GM21528 (cell line): Measurements from ENCODE around the gene HTR3D.
A peak's percentile ranks its signal among the peaks of the same experiment; 100 is the strongest.
"Not testable (repeated sequence)": the region's sequence is repeated elsewhere in the genome, so short reads cannot be mapped to it uniquely, and the experiment has no call there.

Source experiments
- ATAC-seq: cut with Tn5 transposase; IDR thresholded peaks from one replicate; pipeline ENCODE4 v1.9.1; 2021; ENCODE audit warnings: mild to moderate bottlenecking, moderate library complexity; ENCODE audit not compliant: unreplicated experiment, low FRiP score

The HTR3D gene

DNA sequence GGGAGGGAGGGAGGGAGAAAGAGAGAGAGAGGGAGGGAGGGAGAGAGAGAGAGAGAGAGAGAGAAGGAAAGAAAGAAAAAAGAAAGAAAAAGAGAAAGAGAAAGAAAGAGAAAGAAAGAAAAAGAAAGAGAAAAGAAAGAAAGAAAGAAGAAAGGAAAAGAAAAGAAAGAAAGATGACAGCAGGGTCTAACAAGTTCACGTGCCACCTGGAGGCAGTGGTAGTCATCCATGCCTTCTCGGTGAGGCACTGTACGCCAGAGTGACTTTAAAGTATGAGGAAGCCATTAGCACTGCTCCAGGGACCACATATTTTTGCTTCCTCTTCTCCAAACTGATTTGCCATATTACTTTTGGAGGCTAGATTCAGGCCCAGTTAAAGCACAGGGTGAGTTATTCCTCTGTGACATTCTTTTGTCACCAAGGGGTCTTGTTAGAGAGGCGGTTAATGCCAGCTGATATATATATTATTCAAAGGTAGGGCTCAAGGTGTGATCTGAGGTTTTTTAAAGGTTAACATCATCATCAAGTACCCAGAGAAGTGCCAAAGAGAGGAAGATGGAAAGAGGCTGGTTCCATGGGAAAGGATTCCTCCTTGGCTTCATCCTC is at the start of gene HTR3D:
Gene HTR3D, plus strand, starts transcription at position 556 of the 606 bp plus-strand sequence. Its CDS starts 0 bp downstream, at position 556.
- no peak for ATAC-seq

GRCh38 chr3:183981990-183982644 is 49.4 kb upstream of the HTR3D start:
- ATAC-seq = no peak

DNA sequence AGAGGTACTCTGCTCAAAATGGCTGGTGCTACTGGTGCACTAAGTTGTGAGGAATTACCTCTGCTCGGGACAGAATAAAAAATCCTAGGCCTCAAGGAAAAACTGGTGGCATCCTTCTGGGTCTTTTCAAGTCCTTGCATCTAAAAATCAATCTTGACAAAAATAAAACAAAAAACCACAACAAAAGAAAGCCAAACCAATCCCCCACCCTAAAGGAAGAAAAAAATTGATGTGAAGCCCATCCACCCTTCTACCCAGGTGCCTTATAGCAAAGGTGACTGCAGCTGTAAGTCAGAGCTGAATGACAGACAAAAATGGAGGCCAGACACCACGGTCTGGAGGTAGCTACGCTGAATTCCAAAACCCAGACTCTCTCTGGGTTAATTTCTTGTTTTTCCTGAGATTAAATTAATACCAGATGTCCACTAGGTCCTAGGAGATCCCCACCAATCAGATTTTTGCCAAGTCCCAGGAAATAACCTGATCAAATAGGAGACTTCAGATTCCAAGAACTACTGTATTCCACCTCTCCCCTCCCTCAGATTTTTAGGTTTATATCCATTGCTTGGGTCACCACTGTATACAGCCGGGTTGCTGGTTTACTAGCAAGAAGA is 47.3 kb upstream of the HTR3D start:
- ATAC-seq = no peak

- ATAC-seq = no peak
Observed at GRCh38 chr3:183984749-183985729, 46.5 kb upstream of the HTR3D start.

GRCh38 chr3:183987000-183987600 is 44.4 kb upstream of the HTR3D start:
- no peak for ATAC-seq

DNA sequence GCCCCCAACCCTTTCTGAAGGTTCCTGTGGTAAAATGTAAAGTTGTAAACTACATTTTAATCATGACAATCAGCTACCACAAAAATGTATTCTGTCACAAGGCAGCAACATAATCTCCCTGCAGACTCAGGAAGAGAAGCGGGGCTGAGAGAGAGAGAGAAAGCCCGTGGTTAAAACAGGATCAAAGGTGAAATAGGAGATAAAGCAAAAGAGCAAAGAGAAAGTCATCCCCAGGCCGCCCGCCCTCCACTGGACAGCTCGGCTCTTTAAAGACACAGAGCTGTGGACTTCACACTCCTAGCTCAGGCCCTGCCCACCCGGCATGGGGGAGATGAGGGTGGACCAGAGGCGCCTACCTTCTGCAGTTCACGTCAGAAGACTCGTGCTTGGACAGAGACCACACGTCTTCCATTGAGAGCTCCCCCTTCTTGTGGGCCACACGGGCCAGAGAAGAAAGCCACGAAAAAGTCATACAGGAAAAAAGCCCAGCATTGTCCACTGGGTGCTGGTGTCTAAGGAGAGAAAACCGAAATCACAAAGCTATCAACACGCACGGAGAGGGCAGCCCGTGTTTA is 43.2 kb upstream of the HTR3D start:
- no peak for ATAC-seq

- ATAC-seq = no peak
Observed at GRCh38 chr3:183991403-183991802, 40.1 kb upstream of the HTR3D start.

DNA sequence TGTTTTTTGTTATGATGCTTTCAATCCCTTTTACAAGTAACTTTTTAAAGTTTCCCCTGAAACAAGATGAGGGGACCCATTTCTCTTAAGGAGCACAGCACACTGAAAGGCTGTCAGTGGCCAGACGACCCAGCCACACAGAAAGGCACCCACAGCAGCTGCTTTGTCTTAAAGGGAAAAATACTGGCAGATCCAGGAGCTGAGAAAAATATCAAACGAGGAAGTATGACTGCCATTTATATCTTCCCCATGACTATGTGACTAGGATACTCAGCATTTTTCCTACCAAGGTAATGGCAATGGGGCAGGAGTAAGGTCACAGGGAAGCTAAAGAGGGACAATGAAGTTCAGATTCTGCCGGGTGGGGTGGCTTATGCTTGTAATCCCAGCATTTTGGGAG is 29.8 kb upstream of the HTR3D start:
- no peak for ATAC-seq

- ATAC-seq = no peak
Observed at GRCh38 chr3:184002469-184002868, 29.1 kb upstream of the HTR3D start.

DNA sequence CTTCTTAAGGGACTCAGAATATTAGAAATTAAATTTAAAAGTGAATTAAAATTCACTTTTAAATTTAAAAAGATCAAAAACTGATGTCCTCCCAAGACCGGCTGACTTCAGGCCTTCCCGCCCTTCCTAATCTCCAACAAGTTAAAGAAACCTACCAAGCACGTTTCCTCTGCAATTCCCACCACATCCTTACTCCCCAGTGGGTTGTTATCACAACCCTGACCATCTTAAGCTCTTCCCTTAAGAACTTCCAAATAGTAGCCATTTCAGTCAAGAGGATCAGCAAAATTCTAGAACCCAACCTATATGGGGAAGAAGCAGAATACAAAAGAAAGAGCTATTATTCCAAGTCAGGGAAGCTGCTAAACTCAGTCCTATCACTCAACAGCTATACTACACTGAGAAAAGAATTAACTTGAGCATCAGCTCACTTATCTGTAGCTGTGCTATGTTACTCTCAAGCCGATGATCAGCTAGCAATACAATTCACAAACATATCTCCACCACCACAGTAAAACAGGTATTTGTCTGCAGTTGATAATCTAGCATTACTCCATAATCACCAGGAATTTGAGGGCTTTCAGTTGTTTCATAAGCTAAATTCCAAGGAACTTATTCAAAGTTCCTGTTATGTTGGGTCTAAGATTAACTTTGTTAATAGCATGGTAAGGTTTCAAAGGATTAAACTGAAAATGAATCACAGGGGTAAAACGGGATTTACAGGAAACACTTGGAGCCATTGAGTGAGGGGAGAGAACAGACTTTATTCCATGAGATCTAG is 28.2 kb upstream of the HTR3D start:
- ATAC-seq = no peak

GRCh38 chr3:184004476-184004875 is 27.1 kb upstream of the HTR3D start:
- no peak for ATAC-seq

DNA sequence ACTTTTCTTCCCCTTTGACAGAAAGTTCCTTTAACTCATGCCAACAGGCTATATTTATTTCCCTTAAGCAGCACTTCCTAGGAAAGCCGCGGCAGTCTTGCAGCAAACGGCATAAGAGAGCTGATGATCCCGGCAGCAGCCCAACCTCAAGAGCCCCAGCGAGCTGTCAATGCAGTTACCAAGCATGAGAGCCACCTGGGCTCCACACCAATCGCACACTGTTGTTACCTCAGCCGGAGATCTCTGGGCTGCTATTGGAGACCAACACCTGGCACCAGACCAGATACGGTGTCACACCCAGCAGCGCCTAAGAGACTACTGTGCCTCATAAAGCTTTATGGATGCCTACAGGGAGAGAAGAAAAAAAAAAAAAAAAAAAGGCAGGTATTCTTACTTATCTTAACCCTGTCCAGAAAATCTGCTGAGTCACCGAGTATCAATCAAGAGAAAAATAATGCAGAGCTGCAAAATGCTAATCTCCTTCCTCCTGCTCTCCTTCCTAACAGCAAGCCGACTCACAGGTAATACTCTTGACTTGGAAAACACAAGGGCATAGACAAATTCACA is 25.5 kb upstream of the HTR3D start:
- ATAC-seq = peak; percentile 56

- not testable (repeated sequence) for ATAC-seq
Observed at GRCh38 chr3:184007143-184007813, 24.3 kb upstream of the HTR3D start.

GRCh38 chr3:184008161-184008560 is 23.4 kb upstream of the HTR3D start:
- no peak for ATAC-seq

GRCh38 chr3:184011230-184011876 is 20.2 kb upstream of the HTR3D start:
- ATAC-seq = no peak

GRCh38 chr3:184011937-184012889 is 19.3 kb upstream of the HTR3D start:
- no peak for ATAC-seq
